H9 (cell line): ENCODE data around the gene UFM1. TPM values are rescaled to one million over a fixed set of nuclear protein-coding genes. Genes with fewer than 3 reads are reported as not detected.

Source experiments
- DNase-seq: peaks from one replicate; pipeline ENCODE4 v3.0.0-alpha.2; 2017
- H2AFZ ChIP-seq: one replicate; pipeline ENCODE4 v1.6.1; 2013; ENCODE audit warnings: mild to moderate bottlenecking, low read length, control low read depth, moderate library complexity
- H2AK5ac ChIP-seq: 2 replicates; pipeline ENCODE4 v1.6.1; 2013; ENCODE audit warnings: low read length, control low read depth, mixed read lengths; ENCODE audit not compliant: insufficient read length
- H2BK120ac ChIP-seq: one replicate; pipeline ENCODE4 v1.6.1; 2013; ENCODE audit warnings: low read depth, mild to moderate bottlenecking, low read length, control low read depth, inconsistent platforms; ENCODE audit not compliant: poor library complexity, severe bottlenecking
- H2BK12ac ChIP-seq: 2 replicates; pipeline ENCODE4 v1.6.1; 2013; ENCODE audit warnings: low read length, control low read depth, mixed read lengths, low read depth; ENCODE audit not compliant: insufficient read length
- H2BK15ac ChIP-seq: 2 replicates; pipeline ENCODE4 v1.6.1; 2013; ENCODE audit warnings: low read depth, low read length, control low read depth
- H2BK20ac ChIP-seq: one replicate; pipeline ENCODE4 v1.6.1; 2013; ENCODE audit warnings: low read depth, mild to moderate bottlenecking, low read length, control low read depth, inconsistent platforms; ENCODE audit not compliant: poor library complexity, severe bottlenecking
- H2BK5ac ChIP-seq: 2 replicates; pipeline ENCODE4 v1.6.1; 2013; ENCODE audit warnings: low read length, control low read depth, mixed read lengths; ENCODE audit not compliant: insufficient read length
- H3K14ac ChIP-seq: 2 replicates; pipeline ENCODE4 v1.6.1; 2013; ENCODE audit warnings: low read length, control low read depth; ENCODE audit not compliant: insufficient read depth
- H3K18ac ChIP-seq: 2 replicates; pipeline ENCODE4 v1.6.1; 2013; ENCODE audit warnings: low read depth, mild to moderate bottlenecking, mixed read lengths, low read length, control low read depth; ENCODE audit not compliant: insufficient read length
- H3K23ac ChIP-seq: 2 replicates; pipeline ENCODE4 v1.6.1; 2013; ENCODE audit warnings: low read length, control low read depth, mixed read lengths, low read depth; ENCODE audit not compliant: insufficient read length
- H3K23me2 ChIP-seq: 2 replicates; pipeline ENCODE4 v1.6.1; 2013; ENCODE audit warnings: low read depth, mild to moderate bottlenecking, mixed read lengths, low read length, control low read depth; ENCODE audit not compliant: insufficient read length, poor library complexity, severe bottlenecking
- H3K27ac ChIP-seq: 2 replicates; pipeline ENCODE4 v1.5.1; 2013; ENCODE audit warnings: low read length, control low read depth, mixed read lengths, low read depth; ENCODE audit not compliant: insufficient read length
- H3K27me3 ChIP-seq: 2 replicates; pipeline ENCODE4 v1.6.1; 2013; ENCODE audit warnings: low read length, control low read depth, inconsistent platforms; ENCODE audit not compliant: insufficient read depth
- H3K4ac ChIP-seq: 2 replicates; pipeline ENCODE4 v1.6.1; 2013; ENCODE audit warnings: low read depth, mild to moderate bottlenecking, control low read depth, inconsistent platforms, low read length, moderate library complexity
- H3K4me1 ChIP-seq: 2 replicates; pipeline ENCODE4 v1.6.1; 2013; ENCODE audit warnings: low read length, control low read depth, inconsistent platforms; ENCODE audit not compliant: insufficient read depth
- H3K4me2 ChIP-seq: 2 replicates; pipeline ENCODE4 v1.6.1; 2013; ENCODE audit warnings: low read length, control low read depth, mixed read lengths; ENCODE audit not compliant: insufficient read length, insufficient read depth
- H3K56ac ChIP-seq: 2 replicates; pipeline ENCODE4 v1.6.1; 2013; ENCODE audit warnings: low read depth, mild to moderate bottlenecking, mixed read lengths, low read length, control low read depth; ENCODE audit not compliant: insufficient read length
- H3K79me1 ChIP-seq: 2 replicates; pipeline ENCODE4 v1.6.1; 2013; ENCODE audit warnings: low read depth, mild to moderate bottlenecking, moderate library complexity, low read length, control low read depth, inconsistent platforms; ENCODE audit not compliant: insufficient read depth, poor library complexity, severe bottlenecking
- H3K79me2 ChIP-seq: 2 replicates; pipeline ENCODE4 v1.6.1; 2013; ENCODE audit warnings: low read length, control low read depth, inconsistent platforms; ENCODE audit not compliant: insufficient read depth
- H3K9ac ChIP-seq: 2 replicates; pipeline ENCODE4 v1.6.1; 2013; ENCODE audit warnings: low read length, control low read depth, mixed read lengths; ENCODE audit not compliant: insufficient read length; ENCODE audit errors: extremely low read depth
- H3K9me3 ChIP-seq: one replicate; pipeline ENCODE4 v1.6.1; 2013; ENCODE audit warnings: low read depth, low read length, inconsistent platforms; ENCODE audit not compliant: control insufficient read depth
- H3T11ph ChIP-seq: one replicate; pipeline ENCODE4 v1.6.1; 2013; ENCODE audit warnings: mild to moderate bottlenecking, low read length, control low read depth, inconsistent platforms
- H4K20me1 ChIP-seq: one replicate; pipeline ENCODE4 v1.6.1; 2013; ENCODE audit not compliant: control insufficient read depth, insufficient read length, insufficient read depth
- H4K5ac ChIP-seq: 2 replicates; pipeline ENCODE4 v1.6.1; 2013; ENCODE audit warnings: low read depth, mild to moderate bottlenecking, mixed read lengths, low read length, control low read depth; ENCODE audit not compliant: insufficient read length
- H4K8ac ChIP-seq: replicated peaks from 2 replicates; pipeline ENCODE4 v1.6.1; 2013; ENCODE audit warnings: low read length, control low read depth, mixed read lengths, low read depth; ENCODE audit not compliant: insufficient read length
- H4K91ac ChIP-seq: 2 replicates; pipeline ENCODE4 v1.6.1; 2013; ENCODE audit warnings: low read depth, mild to moderate bottlenecking, moderate library complexity, mixed read lengths, low read length, control low read depth; ENCODE audit not compliant: insufficient read length
- H3K27ac Mint-ChIP-seq, 3 experiments: 2 replicates in 2 of 3; 3 replicates in 1 of 3; pipeline ENCODE4 v1.8.0; 2020 to 2021; ENCODE audit warnings: mixed read lengths in 3 of 3, mild to moderate bottlenecking in 1 of 3, moderate library complexity in 1 of 3
- H3K27me3 Mint-ChIP-seq: 2 replicates; pipeline ENCODE4 v1.8.0; 2021; ENCODE audit warnings: low read depth, mild to moderate bottlenecking, moderate library complexity, mixed read lengths
- H3K36me3 Mint-ChIP-seq, 3 experiments: 2 replicates in 2 of 3; 3 replicates in 1 of 3; pipeline ENCODE4 v1.8.0; 2020 to 2021; ENCODE audit warnings: low read depth in 3 of 3, mixed read lengths in 3 of 3; ENCODE audit not compliant: insufficient read depth in 1 of 3
- H3K4me1 Mint-ChIP-seq, 2 experiments: 2 replicates each; pipeline ENCODE4 v1.8.0; 2020; ENCODE audit warnings: mixed read lengths in 2 of 2
- H3K4me3 Mint-ChIP-seq, 2 experiments: 2 replicates in 1 of 2; 3 replicates in 1 of 2; pipeline ENCODE4 v1.8.0; 2020 to 2021; ENCODE audit warnings: mild to moderate bottlenecking in 2 of 2, mixed read lengths in 2 of 2, moderate library complexity in 1 of 2
- H3K9me3 Mint-ChIP-seq, 2 experiments: 2 replicates in 1 of 2; 3 replicates in 1 of 2; pipeline ENCODE4 v1.8.0; 2020; ENCODE audit warnings: mild to moderate bottlenecking in 2 of 2, mixed read lengths in 2 of 2, moderate library complexity in 1 of 2
- CTCF ChIP-seq: fragments of 200-600 bp; sonication (generic); conservative IDR thresholded peaks from 3 replicates; pipeline ENCODE4 v1.8.0; 2021; ENCODE audit warnings: antibody characterized with exemption, mild to moderate bottlenecking
- WGBS: extraction: QIAGEN DNeasy Blood & Tissue Kit; methylation state at CpG from one replicate; pipeline ENCODE4 v1.1.7; 2013; ENCODE audit warnings: missing lambda C conversion rate, low lambda C conversion rate, mixed read lengths; ENCODE audit not compliant: insufficient read length; ENCODE audit errors: extremely low coverage; 5-methylcytosine and 5-hydroxymethylcytosine counted together
- total RNA-seq: library from RNA; stranded (reverse); gene quantifications from 2 replicates; pipeline ENCODE4 v1.2.1, GENCODE V29; 2021

Gene UFM1
- total RNA-seq, 1 experiment from 2014 or later = 57.3 TPM

GRCh38 chr13:38301236-38301635, 48.4 kb upstream of the UFM1 start:
- no CpG with 5 or more reads among the region's 4 CpGs for WGBS
- Histone ChIP-seq H4K5ac (no peak overlapping the region), H3K18ac (no peak overlapping the region), H2BK120ac (no peak overlapping the region), H3K9ac (no peak overlapping the region), H4K91ac (no peak overlapping the region), H3K4me1 (no peaks in the 10 kb centered on the region), H3K56ac (no peak overlapping the region), H3T11ph (no peak overlapping the region), H4K8ac (no peak overlapping the region), H3K23me2 (no peaks in the 10 kb centered on the region), H4K20me1 (no peaks in the 10 kb centered on the region), H3K79me2 (no peaks in the 10 kb centered on the region), H3K4me2 (no peak overlapping the region), H3K79me1 (no peaks in the 10 kb centered on the region), H3K27me3 (no peaks in the 10 kb centered on the region), H2BK20ac (no peak overlapping the region), H2AK5ac (no peak overlapping the region), H3K23ac (no peak overlapping the region), H2BK12ac (no peak overlapping the region), H3K27ac (no peak overlapping the region), H2BK15ac (no peak overlapping the region), H2BK5ac (no peak overlapping the region), H2AFZ (no peak overlapping the region), H3K14ac (no peak overlapping the region), H3K4ac (no peak overlapping the region), H3K9me3 (no peaks in the 10 kb centered on the region)
- H3K4me1 Mint-ChIP-seq = no peaks in the 10 kb centered on the region
- no peak for TF ChIP-seq CTCF
- DNase-seq = no peak
- H3K27ac Mint-ChIP-seq = no peak overlapping the region
- H3K4me3 Mint-ChIP-seq = no peak overlapping the region
- H3K27me3 Mint-ChIP-seq = no peaks in the 10 kb centered on the region
- no peaks in the 10 kb centered on the region; a peak in 1 of 5 replicates for H3K9me3 Mint-ChIP-seq
- H3K36me3 Mint-ChIP-seq = no peaks in the 10 kb centered on the region
